K562 (cell line): ENCODE data around the gene REM2.

ENCODE experiments used
- ATF2 ChIP-seq: sonication (generic); formaldehyde crosslinking; IDR thresholded peaks from 2 replicates; pipeline ENCODE4 v1.8.1; 2022; ENCODE audit warnings: missing genetic modification reagents
- CREB1 ChIP-seq, 2 experiments: sonication (generic) in 1 of 2; formaldehyde crosslinking in 1 of 2; IDR thresholded peaks; 2 replicates each; pipeline versions ENCODE4 v1.6.1 to v1.8.0; 2012 to 2022; ENCODE audit warnings: inconsistent platforms in 1 of 2, mild to moderate bottlenecking in 1 of 2, missing genetic modification reagents in 1 of 2, moderate library complexity in 1 of 2
- HDAC2 ChIP-seq: fragments of 450-650 bp; IDR thresholded peaks from 2 replicates; pipeline ENCODE4 v1.6.1; 2016; ENCODE audit warnings: mild to moderate bottlenecking
- HMGXB4 ChIP-seq: sonication (generic); formaldehyde crosslinking; IDR thresholded peaks from 2 replicates; pipeline ENCODE4 v1.8.1; 2023; ENCODE audit warnings: mild to moderate bottlenecking, missing genetic modification reagents
- NONO ChIP-seq, 2 experiments: fragments of 200-400 bp in 1 of 2; fragments of 450-650 bp in 1 of 2; formaldehyde crosslinking in 1 of 2; IDR thresholded peaks; 2 replicates each; pipeline ENCODE4 v1.6.1; 2017; ENCODE audit warnings: low read depth in 2 of 2, mild to moderate bottlenecking in 2 of 2, moderate library complexity in 2 of 2, low read length in 1 of 2
- SMAD1 ChIP-seq: fragments of 150-350 bp; IDR thresholded peaks from 2 replicates; pipeline ENCODE4 v1.6.1; 2014; ENCODE audit warnings: low read length, low read depth; ENCODE audit not compliant: partially characterized antibody
- TARDBP ChIP-seq: fragments of 450-650 bp; IDR thresholded peaks from 2 replicates; pipeline ENCODE4 v1.6.1; 2016
- ZNF253 ChIP-seq: fragments of 250-450 bp; sonication (Bioruptor Pico); conservative IDR thresholded peaks from 2 replicates; pipeline ENCODE4 v1.6.1; 2021; ENCODE audit warnings: mild to moderate bottlenecking
- TF ChIP-seq, protein P1 (sequence below): sonication (generic); formaldehyde crosslinking; IDR thresholded peaks from 2 replicates; pipeline ENCODE4 v1.8.0; 2022; ENCODE audit warnings: mild to moderate bottlenecking, missing genetic modification reagents
- TF ChIP-seq, protein P2 (sequence below), 3 experiments: IDR thresholded peaks in 2 of 3; conservative IDR thresholded peaks in 1 of 3; 2 replicates each; pipeline ENCODE4 v1.5.1; 2011 to 2012; ENCODE audit warnings: low read length in 3 of 3, mild to moderate bottlenecking in 3 of 3, control low read depth in 2 of 3, improper control_type of control experiment in 1 of 3, inconsistent platforms in 1 of 3, low read depth in 1 of 3, mixed read lengths in 1 of 3, moderate library complexity in 1 of 3; ENCODE audit not compliant: insufficient read depth in 2 of 3
- TF ChIP-seq, protein P3 (sequence below), 2 experiments: fragments of 450-650 bp in 1 of 2; sonication (generic) in 1 of 2; formaldehyde crosslinking in 1 of 2; IDR thresholded peaks in 1 of 2; conservative IDR thresholded peaks in 1 of 2; 2 replicates each; pipeline versions ENCODE4 v1.6.1 to v1.8.1; 2016 to 2023; ENCODE audit warnings: mild to moderate bottlenecking in 2 of 2, moderate library complexity in 2 of 2, inconsistent platforms in 1 of 2, missing genetic modification reagents in 1 of 2

DNA sequence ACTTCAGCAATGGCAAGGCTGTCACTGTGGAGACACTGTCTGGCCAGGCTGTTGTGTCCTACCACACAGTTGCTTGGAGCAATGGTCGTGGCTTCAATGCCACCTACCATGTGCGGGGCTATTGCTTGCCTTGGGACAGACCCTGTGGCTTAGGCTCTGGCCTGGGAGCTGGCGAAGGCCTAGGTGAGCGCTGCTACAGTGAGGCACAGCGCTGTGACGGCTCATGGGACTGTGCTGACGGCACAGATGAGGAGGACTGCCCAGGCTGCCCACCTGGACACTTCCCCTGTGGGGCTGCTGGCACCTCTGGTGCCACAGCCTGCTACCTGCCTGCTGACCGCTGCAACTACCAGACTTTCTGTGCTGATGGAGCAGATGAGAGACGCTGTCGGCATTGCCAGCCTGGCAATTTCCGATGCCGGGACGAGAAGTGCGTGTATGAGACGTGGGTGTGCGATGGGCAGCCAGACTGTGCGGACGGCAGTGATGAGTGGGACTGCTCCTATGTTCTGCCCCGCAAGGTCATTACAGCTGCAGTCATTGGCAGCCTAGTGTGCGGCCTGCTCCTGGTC, 7.2 kb upstream of the REM2 start:
- TF ChIP-seq ATF2 (CRISPR knock-in tag) (no peak), TARDBP (no peak), HMGXB4 (CRISPR knock-in tag) (no peak), SMAD1 (no peak), ZNF253 (CRISPR knock-in tag) (no peak), NONO (IDR thresholded peaks at IDR 0.05; ENCODE audit: low read depth in 2 of 2, low read length in 1 of 2) (no peak), CREB1 (IDR thresholded peaks at IDR 0.05) (no peak), CREB1 (CRISPR knock-in tag; IDR thresholded peaks at IDR 0.05) (no peak), HDAC2 (no peak)
- TF ChIP-seq, protein P1, sequence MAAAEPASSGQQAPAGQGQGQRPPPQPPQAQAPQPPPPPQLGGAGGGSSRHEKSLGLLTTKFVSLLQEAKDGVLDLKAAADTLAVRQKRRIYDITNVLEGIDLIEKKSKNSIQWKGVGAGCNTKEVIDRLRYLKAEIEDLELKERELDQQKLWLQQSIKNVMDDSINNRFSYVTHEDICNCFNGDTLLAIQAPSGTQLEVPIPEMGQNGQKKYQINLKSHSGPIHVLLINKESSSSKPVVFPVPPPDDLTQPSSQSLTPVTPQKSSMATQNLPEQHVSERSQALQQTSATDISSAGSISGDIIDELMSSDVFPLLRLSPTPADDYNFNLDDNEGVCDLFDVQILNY (CRISPR knock-in tag), result no peak
- TF ChIP-seq, protein P2, sequence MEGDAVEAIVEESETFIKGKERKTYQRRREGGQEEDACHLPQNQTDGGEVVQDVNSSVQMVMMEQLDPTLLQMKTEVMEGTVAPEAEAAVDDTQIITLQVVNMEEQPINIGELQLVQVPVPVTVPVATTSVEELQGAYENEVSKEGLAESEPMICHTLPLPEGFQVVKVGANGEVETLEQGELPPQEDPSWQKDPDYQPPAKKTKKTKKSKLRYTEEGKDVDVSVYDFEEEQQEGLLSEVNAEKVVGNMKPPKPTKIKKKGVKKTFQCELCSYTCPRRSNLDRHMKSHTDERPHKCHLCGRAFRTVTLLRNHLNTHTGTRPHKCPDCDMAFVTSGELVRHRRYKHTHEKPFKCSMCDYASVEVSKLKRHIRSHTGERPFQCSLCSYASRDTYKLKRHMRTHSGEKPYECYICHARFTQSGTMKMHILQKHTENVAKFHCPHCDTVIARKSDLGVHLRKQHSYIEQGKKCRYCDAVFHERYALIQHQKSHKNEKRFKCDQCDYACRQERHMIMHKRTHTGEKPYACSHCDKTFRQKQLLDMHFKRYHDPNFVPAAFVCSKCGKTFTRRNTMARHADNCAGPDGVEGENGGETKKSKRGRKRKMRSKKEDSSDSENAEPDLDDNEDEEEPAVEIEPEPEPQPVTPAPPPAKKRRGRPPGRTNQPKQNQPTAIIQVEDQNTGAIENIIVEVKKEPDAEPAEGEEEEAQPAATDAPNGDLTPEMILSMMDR (IDR thresholded peaks at IDR 0.05 in 2 of 3, conservative IDR thresholded peaks at IDR 0.05 in 1 of 3; ENCODE audit: insufficient read depth in 2 of 3, low read depth in 1 of 3, low read length in 3 of 3), result no peak
- TF ChIP-seq, protein P3, sequence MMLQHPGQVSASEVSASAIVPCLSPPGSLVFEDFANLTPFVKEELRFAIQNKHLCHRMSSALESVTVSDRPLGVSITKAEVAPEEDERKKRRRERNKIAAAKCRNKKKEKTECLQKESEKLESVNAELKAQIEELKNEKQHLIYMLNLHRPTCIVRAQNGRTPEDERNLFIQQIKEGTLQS (IDR thresholded peaks at IDR 0.05), result no peak
- TF ChIP-seq, protein P3 (CRISPR knock-in tag; conservative IDR thresholded peaks at IDR 0.05), result no peak
